H1 (cell line): ENCODE results near the gene ASB8.

ENCODE experiments used
- CHD1 ChIP-seq: IDR thresholded peaks from 2 replicates; pipeline ENCODE4 v1.6.1; 2012; ENCODE audit warnings: low read depth, low read length, improper control_type of control experiment
- CTBP2 ChIP-seq: IDR thresholded peaks from 2 replicates; pipeline ENCODE4 v1.7.0; 2011; ENCODE audit warnings: borderline replicate concordance, mild to moderate bottlenecking, moderate library complexity, mixed read lengths, low read length; ENCODE audit not compliant: insufficient read depth, insufficient read length
- EGR1 ChIP-seq: IDR thresholded peaks from 2 replicates; pipeline ENCODE4 v1.6.1; 2011; ENCODE audit warnings: low read depth, low read length, borderline replicate concordance
- POLR2A ChIP-seq, 2 experiments: IDR thresholded peaks; 1 replicate in 1 of 2; 2 replicates in 1 of 2; pipeline ENCODE4 v1.6.1; 2011; ENCODE audit warnings: low read depth in 2 of 2, low read length in 2 of 2, mild to moderate bottlenecking in 2 of 2; ENCODE audit errors: control extremely low read depth in 1 of 2
- SP2 ChIP-seq: IDR thresholded peaks from 2 replicates; pipeline ENCODE4 v1.6.1; 2012; ENCODE audit warnings: mild to moderate bottlenecking, low read length, inconsistent platforms
- SUZ12 ChIP-seq: fragments of 200-600 bp; sonication (generic); IDR thresholded peaks from 2 replicates; pipeline ENCODE4 v1.6.1; 2012; ENCODE audit warnings: mild to moderate bottlenecking, inconsistent platforms, low read length, moderate library complexity, mixed read lengths
- TCF12 ChIP-seq: IDR thresholded peaks from 2 replicates; pipeline ENCODE4 v1.6.1; 2011; ENCODE audit warnings: low read depth, mild to moderate bottlenecking, low read length
- ZNF274 ChIP-seq: IDR thresholded peaks from 2 replicates; pipeline ENCODE4 v1.7.0; 2012; ENCODE audit warnings: low read length, borderline replicate concordance; ENCODE audit errors: extremely low read depth
- TF ChIP-seq, protein P1 (sequence below), 3 experiments: IDR thresholded peaks; 1 replicate in 2 of 3; 2 replicates in 1 of 3; pipeline versions ENCODE4 v1.5.1 to v1.6.1; 2011; ENCODE audit warnings: low read length in 3 of 3, mild to moderate bottlenecking in 3 of 3, inconsistent platforms in 2 of 3, low read depth in 1 of 3, moderate library complexity in 1 of 3; ENCODE audit not compliant: insufficient read depth in 1 of 3; ENCODE audit errors: control extremely low read depth in 1 of 3
- TF ChIP-seq, protein P2 (sequence below): IDR thresholded peaks from 2 replicates; pipeline ENCODE4 v1.6.1; 2012; ENCODE audit warnings: inconsistent platforms
- TF ChIP-seq, protein P3 (sequence below): IDR thresholded peaks from 2 replicates; pipeline ENCODE4 v1.6.1; 2012; ENCODE audit warnings: inconsistent platforms

DNA sequence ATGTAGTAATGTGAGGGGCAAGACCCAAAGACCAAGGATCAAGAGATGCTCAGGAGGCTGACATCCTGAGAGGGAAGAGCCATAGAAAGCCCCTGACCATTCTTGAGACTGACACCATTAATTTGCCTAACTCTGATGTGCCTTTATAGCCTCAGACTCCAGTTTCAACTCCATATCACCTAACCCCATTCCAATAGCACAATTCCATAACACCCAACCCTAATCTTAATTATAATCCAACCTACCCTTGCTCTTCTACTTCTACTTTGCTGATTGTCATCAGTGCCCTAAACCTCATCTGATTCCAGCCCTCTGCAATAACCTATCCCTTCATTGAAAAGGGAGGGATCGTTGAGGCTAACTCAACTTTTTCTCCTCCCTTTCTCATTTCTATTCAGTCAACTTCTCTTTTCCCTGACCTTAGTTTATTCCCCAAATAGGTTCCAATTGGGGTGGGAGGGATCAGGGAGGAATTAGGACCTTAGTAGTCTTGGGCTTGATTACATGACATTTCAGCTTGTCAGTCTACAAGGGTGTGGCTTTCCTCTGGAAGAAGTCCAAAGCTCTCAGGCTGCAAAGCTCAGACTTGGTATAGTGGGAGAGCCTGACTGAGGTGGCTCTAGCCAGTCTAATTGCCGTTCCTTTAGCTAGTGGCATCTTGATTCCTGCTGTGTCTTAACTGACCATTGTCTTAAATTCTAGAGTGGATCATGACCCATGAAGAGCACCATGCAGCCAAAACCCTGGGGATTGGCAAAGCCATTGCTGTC, 35.1 kb downstream of the ASB8 start:
- TF ChIP-seq SP2, result no peak
- no peak for TF ChIP-seq ZNF274
- TF ChIP-seq, protein P1, sequence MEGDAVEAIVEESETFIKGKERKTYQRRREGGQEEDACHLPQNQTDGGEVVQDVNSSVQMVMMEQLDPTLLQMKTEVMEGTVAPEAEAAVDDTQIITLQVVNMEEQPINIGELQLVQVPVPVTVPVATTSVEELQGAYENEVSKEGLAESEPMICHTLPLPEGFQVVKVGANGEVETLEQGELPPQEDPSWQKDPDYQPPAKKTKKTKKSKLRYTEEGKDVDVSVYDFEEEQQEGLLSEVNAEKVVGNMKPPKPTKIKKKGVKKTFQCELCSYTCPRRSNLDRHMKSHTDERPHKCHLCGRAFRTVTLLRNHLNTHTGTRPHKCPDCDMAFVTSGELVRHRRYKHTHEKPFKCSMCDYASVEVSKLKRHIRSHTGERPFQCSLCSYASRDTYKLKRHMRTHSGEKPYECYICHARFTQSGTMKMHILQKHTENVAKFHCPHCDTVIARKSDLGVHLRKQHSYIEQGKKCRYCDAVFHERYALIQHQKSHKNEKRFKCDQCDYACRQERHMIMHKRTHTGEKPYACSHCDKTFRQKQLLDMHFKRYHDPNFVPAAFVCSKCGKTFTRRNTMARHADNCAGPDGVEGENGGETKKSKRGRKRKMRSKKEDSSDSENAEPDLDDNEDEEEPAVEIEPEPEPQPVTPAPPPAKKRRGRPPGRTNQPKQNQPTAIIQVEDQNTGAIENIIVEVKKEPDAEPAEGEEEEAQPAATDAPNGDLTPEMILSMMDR (IDR thresholded peaks at IDR 0.05; ENCODE audit: control extremely low read depth in 1 of 3, insufficient read depth in 1 of 3, low read depth in 1 of 3, low read length in 3 of 3), result no peak
- TF ChIP-seq POLR2A (IDR thresholded peaks at IDR 0.05; ENCODE audit: control extremely low read depth in 1 of 2, low read depth in 2 of 2, low read length in 2 of 2), result no peak
- no peak for TF ChIP-seq CHD1
- TF ChIP-seq TCF12, result no peak
- TF ChIP-seq, protein P2, sequence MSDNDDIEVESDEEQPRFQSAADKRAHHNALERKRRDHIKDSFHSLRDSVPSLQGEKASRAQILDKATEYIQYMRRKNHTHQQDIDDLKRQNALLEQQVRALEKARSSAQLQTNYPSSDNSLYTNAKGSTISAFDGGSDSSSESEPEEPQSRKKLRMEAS, result no peak
- no peak for TF ChIP-seq SUZ12
- no peak for TF ChIP-seq EGR1
- TF ChIP-seq, protein P3, sequence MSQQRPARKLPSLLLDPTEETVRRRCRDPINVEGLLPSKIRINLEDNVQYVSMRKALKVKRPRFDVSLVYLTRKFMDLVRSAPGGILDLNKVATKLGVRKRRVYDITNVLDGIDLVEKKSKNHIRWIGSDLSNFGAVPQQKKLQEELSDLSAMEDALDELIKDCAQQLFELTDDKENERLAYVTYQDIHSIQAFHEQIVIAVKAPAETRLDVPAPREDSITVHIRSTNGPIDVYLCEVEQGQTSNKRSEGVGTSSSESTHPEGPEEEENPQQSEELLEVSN, result no peak
- TF ChIP-seq CTBP2, result no peak
